ENCODE results near the gene DKC1. TPM values are rescaled to one million over a fixed set of nuclear protein-coding genes. Genes with fewer than 3 reads are reported as not detected.
A peak's percentile ranks its signal among the peaks of the same experiment; 100 is the strongest.

DKC1 gene
- total RNA-seq, 1 experiment from 2014 or later: 179 TPM

- peaks cover 37% of the 10 kb centered on the region for H3K4me1 ChIP-seq (ENCODE audit: control insufficient read depth, insufficient read depth, low read length)
- BruUV-seq (replicated peaks): no TSS peak
- DNase-seq (ENCODE audit: low read depth, low spot score): no peak
- intact Hi-C loops (cut with micrococcal nuclease; ENCODE audit: unreplicated experiment): no loop called here
- in situ Hi-C loops (cut with HindIII; ENCODE audit: low pct_unique_long_range_greater_than_20kb, low sequenced_read_pairs): no loop called here
- peak overlapping the region; percentile 68 for H3K27ac ChIP-seq (ENCODE audit: low read length)
- peak; percentile 54 for ATAC-seq
- H3K4me3 ChIP-seq (ENCODE audit: low read depth in 2 of 2, low read length in 2 of 2): peak overlapping the region; percentile 75 to 81
- H3K9me3 ChIP-seq (ENCODE audit: control insufficient read depth, insufficient read depth, low read depth, low read length): peaks cover 8% of the 10 kb centered on the region; the same call in 1 of the 2 replicates
- ChIA-PET POLR2A (interaction anchor here (0.6 to 1.0 kb wide), 3 partner anchors 10 to 258 kb away, joined by 3 to 5 read pairs (median 4); partner anchors contain the start of gene IKBKG), CTCF (interaction anchor here (0.6 to 0.7 kb wide), 3 partner anchors 37 to 441 kb away, joined by 3 to 6 read pairs (median 3); no protein-coding TSS in a partner anchor)
- 0 out of 2 replicates have a peak, but pooled peaks have one; percentile 48 for TF ChIP-seq TCF7L2 (IDR thresholded peaks at IDR 0.05; ENCODE audit: low read depth, low read length)
- no peak; the same call in 1 of the 2 replicates for TF ChIP-seq POLR2AphosphoS5 (IDR thresholded peaks at IDR 0.05; ENCODE audit: low read depth, low read length)
- no peak for TF ChIP-seq CTCF (IDR thresholded peaks at IDR 0.05)
- no peaks in the 10 kb centered on the region for H3K36me3 ChIP-seq (ENCODE audit: control insufficient read depth, insufficient read depth, low read length)
- no peaks in the 10 kb centered on the region for H3K27me3 ChIP-seq (ENCODE audit: control insufficient read depth, insufficient read depth, low read length)
These were observed 43.0 kb downstream of the DKC1 start for GRCh38 chrX:154805696-154806091.

GRCh38 chrX:154806837-154807501, 44.3 kb downstream of the DKC1 start:
- peaks cover 8% of the 10 kb centered on the region; the same call in 1 of the 2 replicates for H3K9me3 ChIP-seq (ENCODE audit: control insufficient read depth, insufficient read depth, low read depth, low read length)
- no TSS peak for BruUV-seq (replicated peaks)
- ATAC-seq (no peak), DNase-seq (ENCODE audit: low read depth, low spot score) (no peak)
- TF ChIP-seq TCF7L2 (IDR thresholded peaks at IDR 0.05; ENCODE audit: low read depth, low read length) (no peak), POLR2AphosphoS5 (IDR thresholded peaks at IDR 0.05; ENCODE audit: low read depth, low read length) (no peak), CTCF (IDR thresholded peaks at IDR 0.05) (no peak), SIN3A (IDR thresholded peaks at IDR 0.05; ENCODE audit: borderline replicate concordance, insufficient read depth, low read depth, low read length) (no peak), REST (IDR thresholded peaks at IDR 0.05; ENCODE audit: insufficient read depth in 1 of 2, low read depth in 2 of 2, low read length in 1 of 2) (no peak)
- peaks cover 24% of the 10 kb centered on the region for H3K4me1 ChIP-seq (ENCODE audit: control insufficient read depth, insufficient read depth, low read length)
- no peak overlapping the region for H3K4me3 ChIP-seq (ENCODE audit: low read depth in 2 of 2, low read length in 2 of 2)
- POLR2A ChIA-PET: no interaction called here
- H3K27me3 ChIP-seq (ENCODE audit: control insufficient read depth, insufficient read depth, low read length): no peaks in the 10 kb centered on the region
- H3K27ac ChIP-seq (ENCODE audit: low read length): no peak overlapping the region
- in situ Hi-C loops (cut with HindIII; ENCODE audit: low pct_unique_long_range_greater_than_20kb, low sequenced_read_pairs) (no loop called here), intact Hi-C loops (cut with micrococcal nuclease; ENCODE audit: unreplicated experiment) (no loop called here)
- CTCF ChIA-PET: no interaction called here
- H3K36me3 ChIP-seq (ENCODE audit: control insufficient read depth, insufficient read depth, low read length): no peaks in the 10 kb centered on the region

Measured in Panc1 (cell line).